ENCODE data around the gene MICAL3. TPM values are rescaled to one million over a fixed set of nuclear protein-coding genes. Genes with fewer than 3 reads are reported as not detected.

Gene MICAL3
- total and polyA plus RNA-seq, 2 donors from 2014 or later, result 5.0 to 99.4 TPM

DNA sequence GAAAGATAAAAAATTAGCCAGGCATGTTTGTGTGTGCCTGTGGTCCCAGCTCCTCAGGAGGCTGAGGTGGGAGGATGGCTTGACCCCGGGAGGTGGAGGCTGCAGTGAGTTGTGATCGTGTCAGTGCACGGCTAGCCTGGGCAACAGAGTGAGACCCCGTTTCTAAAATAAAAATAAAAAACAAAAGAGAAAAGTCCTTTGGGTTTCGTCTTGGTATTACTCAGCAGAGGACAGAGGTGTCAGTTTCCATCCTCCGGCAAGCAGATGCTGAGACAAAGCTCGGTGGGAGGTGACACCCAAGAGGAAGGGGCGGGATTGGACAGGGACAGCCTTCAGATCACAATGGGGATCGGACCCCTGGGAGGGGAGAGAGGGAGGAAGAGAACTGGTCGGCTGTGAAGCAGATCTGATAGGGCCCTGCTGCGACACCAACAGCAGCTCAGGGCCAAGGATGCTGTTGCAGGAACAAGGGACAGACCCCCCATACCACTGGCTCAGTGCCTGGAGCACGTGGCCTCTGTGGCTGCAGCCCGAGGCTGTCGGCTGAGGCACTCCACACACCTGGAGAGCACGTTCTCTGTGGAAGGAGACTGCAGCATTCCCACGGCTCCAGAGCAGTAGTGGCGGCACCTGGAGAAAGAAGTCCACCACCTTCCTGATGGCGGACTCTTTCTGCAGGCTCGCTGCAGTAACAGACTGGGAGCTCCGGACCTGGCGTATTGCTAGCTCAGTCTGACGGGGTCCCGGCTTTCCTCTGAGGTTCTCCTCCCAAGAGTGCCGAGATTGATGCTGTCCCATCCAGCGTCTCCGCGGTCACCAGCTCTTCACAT, 244.9 kb downstream of the MICAL3 start:
- no peaks in the 10 kb centered on the region for H3K9me3 ChIP-seq (ENCODE audit: control insufficient read depth in 2 of 3, insufficient read depth in 1 of 3, low read length in 3 of 3)
- no peak overlapping the region for H3K4me3 ChIP-seq (ENCODE audit: low read length in 3 of 3)
- no peaks in the 10 kb centered on the region for H3K4me1 ChIP-seq (ENCODE audit: control insufficient read depth in 2 of 3, insufficient read depth in 2 of 3, low read depth in 1 of 3, low read length in 3 of 3)
- H3K27me3 ChIP-seq (ENCODE audit: control insufficient read depth, insufficient read depth, low read length), result no peaks in the 10 kb centered on the region
- no peak overlapping the region for H3K27ac ChIP-seq (ENCODE audit: low read depth in 2 of 2, low read length in 2 of 2)
- no peak for FAIRE-seq
- no peaks in the 10 kb centered on the region for H3K36me3 ChIP-seq (ENCODE audit: control insufficient read depth in 2 of 3, insufficient read depth in 3 of 3, low read length in 3 of 3)
- H3K9ac ChIP-seq (ENCODE audit: low read length in 3 of 3), result no peak overlapping the region
- intact Hi-C loops (cut with DNase I), result no loop called here
- TF ChIP-seq, protein P1, sequence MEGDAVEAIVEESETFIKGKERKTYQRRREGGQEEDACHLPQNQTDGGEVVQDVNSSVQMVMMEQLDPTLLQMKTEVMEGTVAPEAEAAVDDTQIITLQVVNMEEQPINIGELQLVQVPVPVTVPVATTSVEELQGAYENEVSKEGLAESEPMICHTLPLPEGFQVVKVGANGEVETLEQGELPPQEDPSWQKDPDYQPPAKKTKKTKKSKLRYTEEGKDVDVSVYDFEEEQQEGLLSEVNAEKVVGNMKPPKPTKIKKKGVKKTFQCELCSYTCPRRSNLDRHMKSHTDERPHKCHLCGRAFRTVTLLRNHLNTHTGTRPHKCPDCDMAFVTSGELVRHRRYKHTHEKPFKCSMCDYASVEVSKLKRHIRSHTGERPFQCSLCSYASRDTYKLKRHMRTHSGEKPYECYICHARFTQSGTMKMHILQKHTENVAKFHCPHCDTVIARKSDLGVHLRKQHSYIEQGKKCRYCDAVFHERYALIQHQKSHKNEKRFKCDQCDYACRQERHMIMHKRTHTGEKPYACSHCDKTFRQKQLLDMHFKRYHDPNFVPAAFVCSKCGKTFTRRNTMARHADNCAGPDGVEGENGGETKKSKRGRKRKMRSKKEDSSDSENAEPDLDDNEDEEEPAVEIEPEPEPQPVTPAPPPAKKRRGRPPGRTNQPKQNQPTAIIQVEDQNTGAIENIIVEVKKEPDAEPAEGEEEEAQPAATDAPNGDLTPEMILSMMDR (IDR thresholded peaks at IDR 0.05; ENCODE audit: borderline replicate concordance, extremely low read depth, insufficient read depth), result no peak
- DNase-seq, result peak in 2 of 5 donors; percentile 39 to 60

DNA sequence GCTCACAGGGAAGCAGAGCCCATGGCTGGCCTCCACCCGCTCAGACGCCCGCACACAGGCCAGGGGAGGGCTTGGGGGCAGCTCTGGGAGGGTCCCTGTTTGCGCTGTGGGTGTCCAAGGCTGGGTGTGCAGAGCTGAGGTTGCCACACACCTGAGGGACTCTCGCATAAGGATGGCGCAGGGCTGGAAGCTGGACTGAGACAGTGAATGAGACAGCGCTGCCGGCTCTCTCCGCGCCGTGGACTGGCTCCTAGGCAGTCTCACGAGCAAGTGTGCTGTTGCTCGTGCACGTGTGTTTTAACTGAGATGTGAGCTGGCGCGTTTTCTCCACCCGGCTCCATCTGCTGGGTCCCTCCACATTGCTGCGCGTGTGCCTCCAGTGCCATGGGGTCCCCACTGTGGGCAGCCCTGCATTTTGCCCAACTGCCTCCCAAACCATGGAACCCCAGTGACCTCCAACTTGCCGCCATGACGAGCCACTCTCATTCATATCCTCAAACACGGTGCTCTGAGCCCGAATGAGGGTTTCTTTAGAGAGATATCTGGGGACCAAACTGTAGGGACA, 245.9 kb downstream of the MICAL3 start:
- Histone ChIP-seq H3K4me3 (ENCODE audit: low read length in 3 of 3) (no peak overlapping the region), H3K27ac (ENCODE audit: low read depth in 2 of 2, low read length in 2 of 2) (no peak overlapping the region), H3K27me3 (ENCODE audit: control insufficient read depth, insufficient read depth, low read length) (no peaks in the 10 kb centered on the region), H3K36me3 (ENCODE audit: control insufficient read depth in 2 of 3, insufficient read depth in 3 of 3, low read length in 3 of 3) (no peaks in the 10 kb centered on the region), H3K9ac (ENCODE audit: low read length in 3 of 3) (no peak overlapping the region), H3K9me3 (ENCODE audit: control insufficient read depth in 2 of 3, insufficient read depth in 1 of 3, low read length in 3 of 3) (no peaks in the 10 kb centered on the region), H3K4me1 (ENCODE audit: control insufficient read depth in 2 of 3, insufficient read depth in 2 of 3, low read depth in 1 of 3, low read length in 3 of 3) (peaks cover 0 to 1% (median 0%) of the 10 kb centered on the region in 3 donors)
- TF ChIP-seq, protein P1 (IDR thresholded peaks at IDR 0.05; ENCODE audit: borderline replicate concordance, extremely low read depth, insufficient read depth), result no peak
- FAIRE-seq, result no peak
- intact Hi-C loops (cut with DNase I), result no loop called here
- peak in 1 of 5 donors; percentile 26 for DNase-seq

DNA sequence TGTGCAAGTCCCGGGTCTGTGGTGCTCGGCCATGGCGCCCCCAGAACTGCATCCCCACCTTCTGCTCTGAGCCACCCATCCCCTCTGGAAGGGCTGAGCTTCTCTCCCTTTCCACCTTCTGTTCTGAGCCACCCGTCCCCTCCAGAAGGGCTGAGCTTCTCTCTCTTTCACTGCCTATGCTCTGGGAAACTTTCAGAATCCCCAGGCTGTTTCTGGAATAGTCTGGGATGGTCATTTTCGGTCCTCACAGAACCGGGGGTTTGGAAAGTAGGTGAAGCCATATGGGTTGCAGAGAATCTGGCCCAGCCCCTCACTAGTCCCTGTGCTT, 246.7 kb downstream of the MICAL3 start:
- peaks cover 0 to 7% (median 0%) of the 10 kb centered on the region in 3 donors for H3K4me1 ChIP-seq (ENCODE audit: control insufficient read depth in 2 of 3, insufficient read depth in 2 of 3, low read depth in 1 of 3, low read length in 3 of 3)
- no peaks in the 10 kb centered on the region for H3K36me3 ChIP-seq (ENCODE audit: control insufficient read depth in 2 of 3, insufficient read depth in 3 of 3, low read length in 3 of 3)
- H3K4me3 ChIP-seq (ENCODE audit: low read length in 3 of 3), result peak overlapping the region in 2 of 3 donors; percentile 36 to 47
- H3K27me3 ChIP-seq (ENCODE audit: control insufficient read depth, insufficient read depth, low read length), result no peaks in the 10 kb centered on the region
- no peak overlapping the region for H3K9ac ChIP-seq (ENCODE audit: low read length in 3 of 3)
- peak in 2 of 5 donors; percentile 28 to 73 for DNase-seq
- intact Hi-C loops (cut with DNase I), result no loop called here
- no peaks in the 10 kb centered on the region for H3K9me3 ChIP-seq (ENCODE audit: control insufficient read depth in 2 of 3, insufficient read depth in 1 of 3, low read length in 3 of 3)
- TF ChIP-seq, protein P1 (IDR thresholded peaks at IDR 0.05; ENCODE audit: borderline replicate concordance, extremely low read depth, insufficient read depth), result no peak
- H3K27ac ChIP-seq (ENCODE audit: low read depth in 2 of 2, low read length in 2 of 2), result peak overlapping the region in 1 of 2 donors; percentile 64
- FAIRE-seq, result no peak
